Heart right ventricle (tissue), 16 donors: ENCODE measurements around the gene ARHGAP22. TPM values are rescaled to one million over a fixed set of nuclear protein-coding genes. Genes with fewer than 3 reads are reported as not detected.

Source experiments
- ATAC-seq, 8 donors: fragments of 200-7000 bp; cut with Tn5 transposase; one replicate each; pipeline ENCODE4 v1.9.1; 2020; ENCODE audit warnings: mild to moderate bottlenecking in 8 of 8, moderate library complexity in 8 of 8, moderate number of reproducible peaks in 1 of 8
- DNase-seq, 2 donors: peaks; one replicate each; pipeline ENCODE4 v3.0.0-alpha.2; 2020
- H3K27ac ChIP-seq, 10 donors: fragments of 200-600 bp; sonication (generic) in 2 of 10; one replicate each; pipeline versions ENCODE4 v1.5.0 to v1.8.0; 2020 to 2022; ENCODE audit warnings: mild to moderate bottlenecking in 3 of 10
- H3K27me3 ChIP-seq, 7 donors: fragments of 200-600 bp; one replicate each; pipeline ENCODE4 v1.8.0; 2021 to 2022; ENCODE audit warnings: mild to moderate bottlenecking in 2 of 7
- H3K36me3 ChIP-seq, 9 donors: fragments of 200-600 bp; sonication (generic) in 1 of 9; one replicate each; pipeline versions ENCODE4 v1.5.0 to v1.8.0; 2020 to 2022; ENCODE audit warnings: mild to moderate bottlenecking in 2 of 9
- H3K4me1 ChIP-seq, 9 donors: fragments of 200-600 bp; sonication (generic) in 1 of 9; one replicate each; pipeline versions ENCODE4 v1.5.0 to v1.8.0; 2020 to 2022; ENCODE audit warnings: mild to moderate bottlenecking in 4 of 9
- H3K4me3 ChIP-seq, 10 donors: fragments of 200-600 bp; sonication (generic) in 2 of 10; one replicate each; pipeline versions ENCODE4 v1.5.0 to v1.8.0; 2020 to 2022; ENCODE audit warnings: mild to moderate bottlenecking in 7 of 10, moderate library complexity in 2 of 10
- H3K9me3 ChIP-seq, 11 donors: fragments of 200-600 bp in 10 of 11; sonication (generic) in 2 of 11; one replicate each; pipeline versions ENCODE4 v1.5.0 to v1.8.0; 2013 to 2022; ENCODE audit warnings: mild to moderate bottlenecking in 2 of 11, control low read depth in 1 of 11, moderate library complexity in 1 of 11
- WGBS, 2 donors: extraction: QIAGEN DNeasy Blood & Tissue Kit; methylation state at CpG; one replicate each; pipeline ENCODE4 v1.1.7; 2013; ENCODE audit warnings: inconsistent platforms in 1 of 2; 5-methylcytosine and 5-hydroxymethylcytosine counted together
- intact Hi-C, 10 donors: fragments of 100-400 bp; cut with DNase I; formaldehyde crosslinking; loops; one replicate each; pipeline versions ENCODE4 v1.11.1 to v1.14.2; 2022
- polyA plus RNA-seq, 2 donors: library from polyadenylated mRNA; stranded (reverse); fragments of 200-250 nt; gene quantifications; one replicate each; pipeline ENCODE4 v1.2.3, GENCODE V29; 2013
- total RNA-seq, 10 donors: library from RNA; stranded (reverse); fragmentation: NEBNext Ultra II Directional in 3 of 10; extraction: Animal tissue kit (Norgen Biotek cat#: 25700) in 3 of 10; gene quantifications; one replicate each; pipeline versions ENCODE4 v1.2.1 to v1.2.4, GENCODE V29; 2021 to 2023
- TF ChIP-seq, protein P1 (sequence below), 9 donors: fragments of 200-600 bp; sonication (generic) in 2 of 9; IDR thresholded peaks; one replicate each; pipeline versions ENCODE4 v1.5.0 to v1.8.0; 2021 to 2022; ENCODE audit warnings: antibody characterized with exemption in 9 of 9, mild to moderate bottlenecking in 5 of 9, moderate library complexity in 1 of 9
- donor health status: Arrhythmogenic right ventricular cardiomyopathy.
- donor health status: ischemic (EF 13 %, LVEDD 7.1; RV severe dilation, severe dysfunction).
- donor health status: healthy with polysubstance abuse.
- donor health status: DM: no; HTN: yes; CAD: no.
- donor health status: DM: no; HTN: no; CAD: no.
- donor health status: ischemic (EF 25% LVEDD 6.9; RV normal size, moderate dysfunction).
- donor health status: ischemic (EF 25% LVEDD 5.7; RV mildly dilated, moderate dysfunction).
- donor health status: healthy.
- donor health status: DM: yes; HTN: yes; CAD: no.
- donor health status: Ischemic cardiomyopathy.
- donor health status: ischemic (EF 35%, LVEDD 5.7; RV mildly dilated, moderate dysfunction).
- donor health status: nonischemic (EF 11% LVEDD 7.7; RV severe dilation, severe dysfunction).
- donor health status: DM: yes; HTN: yes; CAD: no.
- donor health status: PGD.
- donor health status: ischemic (EF 29% LVEDD 5.4; RV normal size, mild dysfunction).
- donor health status: nonischemic (EF 23%, LVEDD 6.1; RV moderate dilation, normal function).

The ARHGAP22 gene
- total and polyA plus RNA-seq, 12 donors, result 1.5 to 9.3 (median 2.8) TPM

DNA sequence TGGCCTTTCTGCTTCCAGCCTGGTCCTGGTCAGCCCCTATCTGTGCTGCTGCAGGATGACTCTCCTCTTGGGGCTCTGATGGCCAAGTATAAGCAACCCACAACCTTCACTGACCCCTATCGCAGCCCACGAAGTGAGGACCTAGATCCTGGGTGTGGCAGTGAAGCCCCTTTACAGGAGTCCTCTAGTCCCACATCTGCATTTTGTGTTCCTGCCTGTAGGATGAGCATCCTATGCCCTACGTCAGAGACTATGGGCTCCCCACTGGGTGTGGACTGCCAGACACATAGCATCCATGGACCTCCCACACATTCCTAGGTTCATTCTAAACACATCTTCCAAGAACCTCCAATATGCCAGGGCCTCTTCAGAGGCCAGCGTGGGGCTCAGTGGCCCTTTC lies 29.0 kb downstream of the ARHGAP22 start:
- no peak for DNase-seq
- 90 to 94% methylated on average over 4 of the region's 4 CpGs for WGBS, 2 donors

DNA sequence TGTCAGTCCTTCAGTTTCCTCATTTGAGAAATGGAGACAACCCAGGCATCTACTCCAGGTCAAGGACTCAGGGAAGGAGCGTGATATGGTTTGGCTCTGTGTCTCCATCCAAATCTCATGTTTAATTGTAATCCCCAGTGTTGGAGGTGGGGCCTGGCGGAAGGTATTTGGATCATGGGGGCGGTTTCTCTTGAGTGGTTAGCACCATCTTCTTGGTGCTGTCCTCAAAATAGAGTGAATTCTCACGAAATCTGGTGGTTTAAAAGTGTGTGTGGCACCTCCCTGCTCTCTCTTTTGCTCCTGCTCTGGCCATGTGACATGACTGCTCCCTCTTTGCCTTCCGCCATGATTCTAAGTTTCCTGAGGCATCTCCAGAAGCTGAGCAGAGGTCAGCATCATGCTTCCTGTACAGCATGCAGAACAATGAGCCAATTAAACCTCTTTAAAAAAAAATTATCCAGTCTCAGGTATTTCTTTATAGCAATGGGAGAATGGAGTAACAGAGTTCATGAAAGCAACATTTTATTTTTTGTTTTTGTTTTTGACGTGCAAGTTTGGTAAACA lies 30.0 kb downstream of the ARHGAP22 start:
- TF ChIP-seq, protein P1, sequence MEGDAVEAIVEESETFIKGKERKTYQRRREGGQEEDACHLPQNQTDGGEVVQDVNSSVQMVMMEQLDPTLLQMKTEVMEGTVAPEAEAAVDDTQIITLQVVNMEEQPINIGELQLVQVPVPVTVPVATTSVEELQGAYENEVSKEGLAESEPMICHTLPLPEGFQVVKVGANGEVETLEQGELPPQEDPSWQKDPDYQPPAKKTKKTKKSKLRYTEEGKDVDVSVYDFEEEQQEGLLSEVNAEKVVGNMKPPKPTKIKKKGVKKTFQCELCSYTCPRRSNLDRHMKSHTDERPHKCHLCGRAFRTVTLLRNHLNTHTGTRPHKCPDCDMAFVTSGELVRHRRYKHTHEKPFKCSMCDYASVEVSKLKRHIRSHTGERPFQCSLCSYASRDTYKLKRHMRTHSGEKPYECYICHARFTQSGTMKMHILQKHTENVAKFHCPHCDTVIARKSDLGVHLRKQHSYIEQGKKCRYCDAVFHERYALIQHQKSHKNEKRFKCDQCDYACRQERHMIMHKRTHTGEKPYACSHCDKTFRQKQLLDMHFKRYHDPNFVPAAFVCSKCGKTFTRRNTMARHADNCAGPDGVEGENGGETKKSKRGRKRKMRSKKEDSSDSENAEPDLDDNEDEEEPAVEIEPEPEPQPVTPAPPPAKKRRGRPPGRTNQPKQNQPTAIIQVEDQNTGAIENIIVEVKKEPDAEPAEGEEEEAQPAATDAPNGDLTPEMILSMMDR (IDR thresholded peaks at IDR 0.05), result no peak
- DNase-seq (no peak), ATAC-seq (no peak)
- no peak overlapping the region for H3K4me3 ChIP-seq
- WGBS, 2 donors, result 85 to 90% methylated on average over 6 of the region's 6 CpGs
- peaks cover 0 to 37% (median 9%) of the 10 kb centered on the region in 9 donors for H3K4me1 ChIP-seq
- H3K36me3 ChIP-seq, result no peaks in the 10 kb centered on the region
- no peaks in the 10 kb centered on the region for H3K9me3 ChIP-seq
- intact Hi-C loops, result no loop called here
- no peaks in the 10 kb centered on the region for H3K27me3 ChIP-seq
- H3K27ac ChIP-seq, result no peak overlapping the region

More for the DNA sequence above, 29.0 kb downstream of the ARHGAP22 start:
- ATAC-seq, result no peak
- Histone ChIP-seq H3K4me3 (no peak overlapping the region), H3K4me1 (peaks cover 0 to 40% (median 13%) of the 10 kb centered on the region in 9 donors), H3K9me3 (no peaks in the 10 kb centered on the region), H3K27ac (peak overlapping the region in 1 of 10 donors; percentile 57), H3K36me3 (no peaks in the 10 kb centered on the region), H3K27me3 (no peaks in the 10 kb centered on the region)
- TF ChIP-seq, protein P1 (IDR thresholded peaks at IDR 0.05), result no peak
- intact Hi-C loops, result no loop called here

DNA sequence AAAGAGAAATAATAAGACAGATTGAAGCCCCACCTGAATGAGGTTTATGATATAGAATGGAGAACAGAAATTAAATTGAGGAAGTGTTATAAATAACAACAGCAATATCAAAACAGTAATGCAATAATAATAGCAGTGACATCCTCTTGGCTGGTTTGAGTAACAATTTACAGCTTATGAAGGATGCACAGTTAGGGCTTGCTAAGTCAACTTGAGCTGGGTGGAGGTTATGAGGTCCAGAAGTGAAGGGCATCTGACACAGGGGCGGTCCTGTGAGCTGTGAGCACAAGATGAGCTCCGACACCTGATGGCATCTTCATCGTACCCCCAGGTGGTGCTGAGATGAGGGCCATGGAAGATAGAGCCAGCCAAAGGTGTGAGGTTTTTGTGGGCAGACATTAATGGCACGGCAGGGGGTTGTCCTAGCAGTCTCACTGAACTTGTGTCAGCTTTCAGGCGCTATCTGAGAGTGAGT lies 30.5 kb downstream of the ARHGAP22 start:
- ATAC-seq, result no peak
- no peaks in the 10 kb centered on the region for H3K36me3 ChIP-seq
- TF ChIP-seq, protein P1 (IDR thresholded peaks at IDR 0.05), result no peak
- intact Hi-C loops, result no loop called here
- 86% methylated on average over 5 of the region's 5 CpGs for WGBS, 2 donors
- no peak overlapping the region for H3K27ac ChIP-seq
- no peaks in the 10 kb centered on the region for H3K27me3 ChIP-seq
- H3K9me3 ChIP-seq, result no peaks in the 10 kb centered on the region
- peaks cover 0 to 32% (median 6%) of the 10 kb centered on the region in 9 donors for H3K4me1 ChIP-seq
- DNase-seq, result no peak
- no peak overlapping the region for H3K4me3 ChIP-seq

- Histone ChIP-seq H3K27me3 (no peaks in the 10 kb centered on the region), H3K27ac (no peak overlapping the region), H3K36me3 (no peaks in the 10 kb centered on the region), H3K9me3 (no peaks in the 10 kb centered on the region), H3K4me1 (peaks cover 0 to 19% (median 0%) of the 10 kb centered on the region in 9 donors), H3K4me3 (no peak overlapping the region)
- TF ChIP-seq, protein P1 (IDR thresholded peaks at IDR 0.05), result no peak
- ATAC-seq (no peak), DNase-seq (no peak)
- intact Hi-C loops, result no loop called here
- 90 to 96% methylated on average over 5 of the region's 5 CpGs for WGBS, 2 donors
Observed at GRCh38 chr10:48573045-48573444, 31.8 kb downstream of the ARHGAP22 start.
